Common myeloid progenitor, CD34-positive (primary cell): ENCODE data around the gene TOPORS.
"Not testable (repeated sequence)": the region's sequence is repeated elsewhere in the genome, so short reads cannot be mapped to it uniquely, and the experiment has no call there.

Experiments
- CTCF ChIA-PET: fragments of 350-600 bp; sonication (Branson Sonifier 250); formaldehyde crosslinking; loops from one replicate; lab custom pipeline; 2021; ENCODE audit warnings: antibody characterized with exemption; lab: Charles Lee
- POLR2A ChIA-PET: fragments of 350-600 bp; sonication (Branson Sonifier 250); formaldehyde crosslinking; loops from one replicate; lab custom pipeline; 2021; ENCODE audit warnings: antibody characterized with exemption; lab: Charles Lee
- DNase-seq, 3 donors: peaks; one replicate each; pipeline versions ENCODE4 v3.0.0 to v3.0.0-alpha.2; 2013
- H3K27ac ChIP-seq, 2 experiments: 1 replicate in 1 of 2; 2 replicates in 1 of 2; pipeline ENCODE4 v1.7.0; 2013; ENCODE audit warnings: inconsistent platforms in 2 of 2, low read length in 2 of 2, mild to moderate bottlenecking in 2 of 2, low read depth in 1 of 2, moderate library complexity in 1 of 2; ENCODE audit not compliant: severe bottlenecking in 2 of 2, insufficient read depth in 1 of 2, poor library complexity in 1 of 2
- H3K27me3 ChIP-seq, 5 experiments: replicated peaks in 2 of 5; 1 replicate in 3 of 5; 2 replicates in 2 of 5; pipeline versions ENCODE4 v1.6.1 to v1.7.0; 2013; ENCODE audit warnings: low read length in 4 of 5, mild to moderate bottlenecking in 2 of 5, moderate library complexity in 2 of 5, inconsistent platforms in 1 of 5; ENCODE audit not compliant: insufficient read depth in 5 of 5, control insufficient read depth in 4 of 5
- H3K36me3 ChIP-seq, 4 experiments: 1 replicate in 2 of 4; 2 replicates in 2 of 4; pipeline versions ENCODE4 v1.6.1 to v1.7.0; 2013; ENCODE audit warnings: low read length in 3 of 4, control low read depth in 1 of 4, mild to moderate bottlenecking in 1 of 4; ENCODE audit not compliant: control insufficient read depth in 4 of 4, insufficient read depth in 4 of 4
- H3K4me1 ChIP-seq, 4 experiments: 1 replicate in 3 of 4; 2 replicates in 1 of 4; pipeline versions ENCODE4 v1.6.1 to v1.7.1; 2013; ENCODE audit warnings: low read length in 3 of 4, mild to moderate bottlenecking in 3 of 4, control low read depth in 1 of 4, inconsistent platforms in 1 of 4, moderate library complexity in 1 of 4; ENCODE audit not compliant: control insufficient read depth in 4 of 4, insufficient read depth in 4 of 4; ENCODE audit errors: control extremely low read depth in 1 of 4
- H3K4me3 ChIP-seq, 7 experiments: 1 replicate in 4 of 7; 2 replicates in 3 of 7; pipeline versions ENCODE4 v1.5.1 to v1.7.0; 2013; ENCODE audit warnings: mild to moderate bottlenecking in 7 of 7, low read length in 6 of 7, moderate library complexity in 6 of 7, inconsistent platforms in 2 of 7, low read depth in 2 of 7, control low read depth in 1 of 7; ENCODE audit not compliant: insufficient read depth in 4 of 7, control insufficient read depth in 1 of 7; ENCODE audit errors: extremely low read depth in 1 of 7
- H3K9me3 ChIP-seq, 5 experiments: 1 replicate in 4 of 5; 2 replicates in 1 of 5; pipeline versions ENCODE4 v1.6.1 to v1.7.1; 2013; ENCODE audit warnings: low read length in 4 of 5, mild to moderate bottlenecking in 2 of 5, inconsistent platforms in 1 of 5, low read depth in 1 of 5, moderate library complexity in 1 of 5; ENCODE audit not compliant: control insufficient read depth in 4 of 5, insufficient read depth in 2 of 5; ENCODE audit errors: control extremely low read depth in 1 of 5
- WGBS: methylation state at CpG from one replicate; pipeline ENCODE4 v1.1.5; 2013; ENCODE audit not compliant: insufficient coverage; 5-methylcytosine and 5-hydroxymethylcytosine counted together

The TOPORS gene

DNA sequence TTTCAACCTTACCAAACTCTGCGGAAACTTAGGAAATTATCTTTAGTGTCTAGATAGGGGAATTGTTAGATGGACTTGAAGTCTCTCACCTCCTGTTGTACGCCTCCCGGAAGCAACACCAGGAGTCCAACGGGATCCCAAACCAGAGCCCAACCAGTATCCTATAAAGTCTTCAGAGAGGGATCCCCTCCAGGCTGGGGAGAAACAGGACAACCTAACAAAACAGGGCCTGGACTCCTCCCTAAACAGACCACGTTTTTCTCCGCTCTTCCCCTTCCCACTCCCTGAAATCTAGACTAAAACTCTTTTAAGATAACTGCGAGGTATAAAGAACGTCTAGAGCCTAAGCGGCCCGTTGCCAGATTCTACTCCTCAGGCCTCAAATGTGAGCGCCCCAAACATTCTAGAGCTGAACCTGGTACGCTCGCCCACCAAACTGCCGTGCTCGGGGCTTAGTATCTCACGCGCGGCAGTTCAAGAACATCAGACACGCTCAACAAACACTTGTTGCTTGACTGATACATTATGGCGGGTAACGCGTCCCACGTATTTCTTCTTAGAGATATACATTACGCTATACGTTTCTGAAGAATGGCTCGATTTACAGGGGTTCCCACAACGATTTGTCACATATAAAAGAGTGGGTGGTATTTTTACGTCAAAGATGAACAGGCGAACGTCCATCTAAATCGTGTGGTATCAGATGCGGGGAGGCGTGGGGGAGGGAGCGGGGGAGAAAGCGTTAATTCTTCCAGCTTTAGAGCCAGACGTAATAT is 922 bp downstream of the TOPORS start:
- peaks cover 2 to 13% (median 7%) of the 10 kb centered on the region in 4 experiments for H3K36me3 ChIP-seq
- DNase-seq = peak in 2 of 3 donors; percentile 55 to 64
- peaks cover 31 to 61% (median 39%) of the 10 kb centered on the region in 4 experiments for H3K4me1 ChIP-seq
- H3K27me3 ChIP-seq = no peaks in the 10 kb centered on the region
- WGBS = 0% methylated on average over 27 of the region's 36 CpGs
- H3K27ac ChIP-seq = peak overlapping the region; percentile 93 to 98
- ChIA-PET CTCF (interaction anchor here (1.0 to 9.2 kb wide), 10 partner anchors 13 to 169 kb away, joined by 3 to 73 read pairs (median 7); partner anchors contain the start of genes NDUFB6 and RIGI), POLR2A (interaction anchor here (0.9 to 3.0 kb wide), 3 partner anchors 21 to 474 kb away, joined by 4 to 12 read pairs (median 7); partner anchors contain the start of genes DNAJA1, NDUFB6 and RIGI)
- peak overlapping the region; percentile 89 to 98 (median 91) for H3K4me3 ChIP-seq
- no peaks in the 10 kb centered on the region for H3K9me3 ChIP-seq

DNA sequence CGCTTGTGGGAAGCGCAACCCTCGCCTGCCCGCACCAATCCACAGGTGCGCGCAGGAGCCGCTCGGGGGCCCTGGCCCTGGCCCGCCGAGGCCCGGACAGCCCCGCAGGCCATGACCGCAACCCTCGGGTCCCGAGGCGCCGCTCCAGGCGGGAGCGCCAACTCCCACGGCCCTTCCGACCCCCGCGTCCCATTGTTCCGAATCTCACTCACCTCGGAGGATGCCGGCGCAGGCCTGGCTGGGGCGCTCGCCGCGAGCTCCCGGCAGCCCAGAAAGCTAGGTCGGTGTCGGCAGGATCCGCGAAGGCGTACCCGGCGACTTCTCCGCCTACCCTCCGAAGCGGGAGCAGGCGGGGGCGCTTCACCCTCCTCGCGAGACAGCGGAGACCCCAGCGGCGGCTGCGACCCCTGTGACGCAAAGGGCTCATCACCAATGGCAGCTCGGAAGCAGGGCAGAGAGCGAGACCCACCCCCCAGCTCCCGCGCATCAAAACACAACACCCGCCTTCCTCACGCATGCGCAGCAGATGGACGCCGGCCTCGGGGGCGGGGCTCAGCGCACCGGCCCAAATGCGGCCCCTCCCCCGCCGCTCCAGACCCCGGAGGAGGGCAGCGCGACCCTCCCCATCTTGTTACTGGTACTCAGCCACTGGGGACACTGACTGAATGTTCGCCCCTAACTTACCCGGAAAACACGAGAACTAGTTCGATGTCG is 1.7 kb downstream of the TOPORS start:
- H3K9me3 ChIP-seq = no peaks in the 10 kb centered on the region
- H3K36me3 ChIP-seq = peaks cover 2 to 13% (median 7%) of the 10 kb centered on the region in 4 experiments
- peaks cover 31 to 54% (median 35%) of the 10 kb centered on the region in 4 experiments for H3K4me1 ChIP-seq
- peak overlapping the region; percentile 89 to 98 (median 91) for H3K4me3 ChIP-seq
- WGBS = under 1% methylated on average over 73 of the region's 75 CpGs
- H3K27ac ChIP-seq = peak overlapping the region; percentile 93 to 98
- no peaks in the 10 kb centered on the region for H3K27me3 ChIP-seq
- CTCF ChIA-PET = interaction anchor here (1.0 to 9.2 kb wide), 11 partner anchors 9 to 169 kb away, joined by 3 to 73 read pairs (median 7); partner anchors contain the start of genes NDUFB6 and RIGI
- DNase-seq = peak; percentile 97 to 99 (median 99)
- POLR2A ChIA-PET = interaction anchor here (0.9 to 3.0 kb wide), 3 partner anchors 22 to 474 kb away, joined by 4 to 12 read pairs (median 7); partner anchors contain the start of genes DNAJA1, NDUFB6 and RIGI

DNA sequence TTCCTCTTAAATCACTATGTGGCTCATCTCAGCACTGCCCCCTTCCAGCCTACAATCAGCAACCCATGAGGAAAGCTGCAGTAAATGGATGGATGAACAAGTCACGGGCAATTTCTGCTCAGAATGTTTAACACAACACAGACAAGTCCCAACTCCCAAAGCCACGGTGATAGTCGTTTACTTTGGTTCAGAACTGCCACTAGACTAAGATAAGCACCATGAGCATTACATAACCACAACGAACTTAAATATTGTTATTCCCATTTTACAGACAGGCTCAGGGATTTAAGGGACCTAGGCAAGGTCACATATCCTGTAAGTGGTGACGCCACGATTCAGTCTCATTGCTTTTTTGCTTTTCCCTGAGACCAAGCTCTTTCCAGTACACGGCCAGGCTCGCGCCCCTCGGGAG is 2.2 kb downstream of the TOPORS start:
- CTCF ChIA-PET = interaction anchor here (1.0 to 9.2 kb wide), 11 partner anchors 9 to 62 kb away, joined by 3 to 73 read pairs (median 7); partner anchors contain the start of genes NDUFB6 and RIGI
- 2% methylated on average over 8 of the region's 10 CpGs for WGBS
- peaks cover 25 to 48% (median 33%) of the 10 kb centered on the region in 4 experiments for H3K4me1 ChIP-seq
- H3K36me3 ChIP-seq = peaks cover 2 to 11% (median 7%) of the 10 kb centered on the region in 4 experiments
- H3K9me3 ChIP-seq = no peaks in the 10 kb centered on the region
- H3K4me3 ChIP-seq = peak overlapping the region; percentile 89 to 98 (median 91)
- POLR2A ChIA-PET = interaction anchor here (0.8 to 3.0 kb wide), 4 partner anchors 22 to 475 kb away, joined by 3 to 12 read pairs (median 6); partner anchors contain the start of genes DNAJA1, NDUFB6 and RIGI
- H3K27ac ChIP-seq = peak overlapping the region; percentile 75 to 98
- peak in 2 of 3 donors; percentile 57 to 72 for DNase-seq
- H3K27me3 ChIP-seq = no peaks in the 10 kb centered on the region

DNA sequence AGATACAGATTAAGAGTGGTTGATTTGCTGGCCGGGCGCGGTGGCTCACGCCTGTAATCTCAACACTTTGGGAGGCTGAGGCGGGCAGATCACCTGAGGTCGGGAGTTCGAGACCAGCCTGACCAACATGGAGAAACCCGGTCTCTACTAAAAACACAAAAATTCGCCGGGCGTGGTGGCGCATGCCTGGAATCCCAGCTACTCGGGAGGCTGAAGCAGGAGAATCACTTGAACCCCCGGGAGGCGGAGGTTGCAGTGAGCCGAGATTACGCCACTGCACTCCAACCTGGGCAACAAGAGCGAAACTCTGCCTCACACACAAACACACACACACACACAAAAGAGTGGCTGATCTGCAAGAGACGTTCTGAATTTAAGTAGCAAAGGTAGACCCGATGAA is 4.2 kb downstream of the TOPORS start:
- DNase-seq, POLR2A ChIA-PET, H3K27ac ChIP-seq, H3K9me3 ChIP-seq, H3K4me3 ChIP-seq, H3K27me3 ChIP-seq: not testable (repeated sequence)
- Histone ChIP-seq H3K4me1 (peaks cover 11 to 30% (median 16%) of the 10 kb centered on the region in 4 experiments), H3K36me3 (peaks cover 6 to 18% (median 14%) of the 10 kb centered on the region in 4 experiments)
- CTCF ChIA-PET = interaction anchor here (1.5 to 9.2 kb wide), 4 partner anchors 18 to 25 kb away, joined by 3 to 73 read pairs (median 41); partner anchors contain the start of genes NDUFB6 and RIGI
- over 99% methylated on average over 17 of the region's 20 CpGs for WGBS

GRCh38 chr9:32545884-32546283 is 6.5 kb downstream of the TOPORS start:
- ChIA-PET CTCF (interaction anchor here (0.7 to 4.5 kb wide), 6 partner anchors 12 to 167 kb away, joined by 3 to 22 read pairs (median 13); partner anchors contain the start of genes NDUFB6 and RIGI), POLR2A (interaction anchor here (0.6 kb wide), 1 partner anchor 9 kb away, joined by 3 read pairs; no protein-coding TSS in a partner anchor)
- no CpG with 5 or more reads among the region's 1 CpG for WGBS

DNA sequence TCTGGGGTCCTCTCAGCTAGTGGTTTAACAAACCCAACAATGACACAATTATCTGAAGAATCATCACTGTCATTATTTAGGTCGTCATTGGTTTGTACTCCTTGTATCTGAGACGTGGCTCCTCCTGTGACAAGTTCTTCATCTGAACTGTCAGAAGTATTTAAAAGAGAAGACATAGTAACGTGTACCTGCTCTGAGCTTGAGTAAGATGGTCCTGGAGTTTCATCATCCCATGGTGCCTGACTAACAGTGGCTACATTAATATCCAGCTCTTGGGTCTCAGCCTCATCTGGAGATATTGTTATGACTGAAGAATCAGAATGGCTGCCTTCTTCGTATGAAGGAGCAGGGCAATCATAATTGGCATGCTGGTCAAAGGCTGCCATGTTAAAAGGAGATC is 9.3 kb downstream of the TOPORS start:
- Histone ChIP-seq H3K27me3 (no peaks in the 10 kb centered on the region), H3K27ac (no peak overlapping the region), H3K4me3 (no peak overlapping the region), H3K36me3 (peaks cover 14 to 51% (median 31%) of the 10 kb centered on the region in 4 experiments), H3K4me1 (no peaks in the 10 kb centered on the region), H3K9me3 (no peaks in the 10 kb centered on the region)
- no peak for DNase-seq
- CTCF ChIA-PET = interaction anchor here (0.9 to 2.2 kb wide), 2 partner anchors 9 to 33 kb away, joined by 3 to 8 read pairs; no protein-coding TSS in a partner anchor
- 98% methylated on average over 4 of the region's 4 CpGs for WGBS
- POLR2A ChIA-PET = no interaction called here

More at GRCh38 chr9:32545884-32546283, 6.5 kb downstream of the TOPORS start:
- no peaks in the 10 kb centered on the region for H3K27me3 ChIP-seq
- H3K4me3 ChIP-seq = no peak overlapping the region
- DNase-seq = no peak
- no peaks in the 10 kb centered on the region for H3K9me3 ChIP-seq
- H3K36me3 ChIP-seq = peaks cover 14 to 38% (median 30%) of the 10 kb centered on the region in 4 experiments
- H3K27ac ChIP-seq = no peak overlapping the region
- peaks cover 7 to 15% (median 8%) of the 10 kb centered on the region in 4 experiments for H3K4me1 ChIP-seq
